Measurements from ENCODE around the gene SIRPG.

SIRPG gene

DNA sequence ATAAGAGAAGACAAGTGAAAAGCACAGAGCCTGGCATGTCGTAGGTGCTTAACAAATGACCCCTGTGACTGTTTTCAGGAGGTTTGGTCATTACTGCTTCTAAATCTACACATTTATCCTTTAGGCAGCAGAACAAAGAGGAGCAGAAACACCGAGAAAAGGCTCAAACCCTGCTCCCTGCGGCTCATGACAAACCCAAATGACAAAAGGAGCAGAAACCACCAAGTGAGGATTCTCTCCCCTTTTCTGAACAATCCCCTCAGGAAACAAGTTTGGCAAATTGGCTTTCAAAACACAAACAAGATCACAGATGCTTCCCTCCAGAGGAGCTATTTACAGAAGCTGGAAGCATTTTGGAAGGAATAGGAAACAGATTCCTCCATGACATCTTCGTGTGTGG lies 15.8 kb upstream of the SIRPG start:
- Histone ChIP-seq H3K4me1 (ENCODE audit: control insufficient read depth in 5 of 5, insufficient read depth in 5 of 5, low read length in 5 of 5) (no peaks in the 10 kb centered on the region), H3K27me3 (ENCODE audit: control insufficient read depth in 5 of 5, insufficient read depth in 4 of 5, low read length in 5 of 5) (peaks cover 0 to 6% (median 2%) of the 10 kb centered on the region in 5 donors), H3K9ac (ENCODE audit: low read length in 5 of 5) (no peak overlapping the region), H3K4me3 (ENCODE audit: low read depth in 1 of 5, low read length in 5 of 5) (no peak overlapping the region), H3K36me3 (ENCODE audit: control insufficient read depth in 5 of 5, insufficient read depth in 5 of 5, low read length in 5 of 5) (no peaks in the 10 kb centered on the region), H3K9me3 (ENCODE audit: control insufficient read depth in 5 of 5, low read length in 5 of 5) (no peaks in the 10 kb centered on the region), H3K27ac (ENCODE audit: low read depth, low read length) (no peak overlapping the region)

DNA sequence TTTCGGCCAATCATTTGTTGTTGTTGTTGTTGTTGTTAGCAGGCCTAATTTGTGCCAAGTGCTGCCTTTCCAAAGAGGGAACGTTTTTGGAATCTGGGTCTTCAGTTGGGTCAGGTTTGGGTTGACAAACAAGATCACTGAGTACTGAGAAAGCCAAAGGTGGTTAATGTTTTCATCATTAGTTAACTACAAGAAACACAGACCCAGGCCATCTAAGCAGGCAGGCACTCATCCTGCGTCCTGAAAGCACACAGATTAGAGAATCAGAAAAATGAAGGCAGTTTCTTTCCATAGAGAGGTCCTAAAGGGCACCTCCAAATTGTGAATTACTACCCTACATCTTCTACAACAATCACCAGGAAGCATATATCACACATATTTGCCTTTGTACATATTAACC lies 15.1 kb upstream of the SIRPG start:
- no peaks in the 10 kb centered on the region for H3K36me3 ChIP-seq (ENCODE audit: control insufficient read depth in 5 of 5, insufficient read depth in 5 of 5, low read length in 5 of 5)
- no peak overlapping the region for H3K4me3 ChIP-seq (ENCODE audit: low read depth in 1 of 5, low read length in 5 of 5)
- peaks cover 0 to 6% (median 2%) of the 10 kb centered on the region in 5 donors for H3K27me3 ChIP-seq (ENCODE audit: control insufficient read depth in 5 of 5, insufficient read depth in 4 of 5, low read length in 5 of 5)
- no peaks in the 10 kb centered on the region for H3K9me3 ChIP-seq (ENCODE audit: control insufficient read depth in 5 of 5, low read length in 5 of 5)
- no peak overlapping the region for H3K9ac ChIP-seq (ENCODE audit: low read length in 5 of 5)
- no peak overlapping the region for H3K27ac ChIP-seq (ENCODE audit: low read depth, low read length)
- H3K4me1 ChIP-seq (ENCODE audit: control insufficient read depth in 5 of 5, insufficient read depth in 5 of 5, low read length in 5 of 5): no peaks in the 10 kb centered on the region

DNA sequence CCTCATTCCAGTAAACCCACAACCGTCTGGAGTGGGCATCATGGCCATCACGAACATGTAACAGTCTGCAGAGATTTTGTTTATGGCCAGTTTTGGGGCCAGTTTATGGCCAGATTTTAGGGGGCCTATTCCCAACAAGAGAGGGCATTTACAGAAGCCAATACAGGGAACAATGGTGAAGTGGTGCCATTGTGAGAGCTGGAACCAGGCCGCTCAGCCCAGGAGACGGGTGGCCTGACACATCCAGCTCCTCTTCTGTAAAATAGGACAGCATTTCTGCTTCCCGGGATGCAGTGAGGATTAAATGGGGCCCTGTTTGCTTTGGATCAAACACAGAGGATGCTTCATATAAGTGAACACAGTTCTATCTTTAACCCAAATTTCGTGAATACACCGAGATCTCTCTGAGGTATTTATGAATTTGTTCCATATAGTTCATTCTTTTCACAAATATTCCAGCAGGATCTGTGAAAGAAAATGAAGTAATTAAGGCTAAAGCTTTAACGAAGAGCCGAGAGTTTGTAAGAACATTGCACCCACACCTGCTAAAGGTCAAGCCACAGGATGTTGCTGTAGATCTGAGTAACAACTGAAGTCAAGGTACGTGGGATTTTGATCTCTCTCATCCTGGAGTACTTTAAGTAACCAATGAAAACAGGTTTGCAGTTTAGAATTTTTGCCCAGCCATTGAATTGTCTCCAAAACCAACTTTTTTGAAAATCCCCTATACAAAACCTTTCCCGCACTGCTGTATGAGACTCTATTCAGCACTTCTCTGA lies 14.5 kb upstream of the SIRPG start:
- H3K36me3 ChIP-seq (ENCODE audit: control insufficient read depth in 5 of 5, insufficient read depth in 5 of 5, low read length in 5 of 5): no peaks in the 10 kb centered on the region
- H3K4me3 ChIP-seq (ENCODE audit: low read depth in 1 of 5, low read length in 5 of 5): no peak overlapping the region
- no peak overlapping the region for H3K27ac ChIP-seq (ENCODE audit: low read depth, low read length)
- no peaks in the 10 kb centered on the region for H3K9me3 ChIP-seq (ENCODE audit: control insufficient read depth in 5 of 5, low read length in 5 of 5)
- H3K27me3 ChIP-seq (ENCODE audit: control insufficient read depth in 5 of 5, insufficient read depth in 4 of 5, low read length in 5 of 5): peaks cover 0 to 6% (median 2%) of the 10 kb centered on the region in 5 donors
- H3K4me1 ChIP-seq (ENCODE audit: control insufficient read depth in 5 of 5, insufficient read depth in 5 of 5, low read length in 5 of 5): no peaks in the 10 kb centered on the region
- no peak overlapping the region for H3K9ac ChIP-seq (ENCODE audit: low read length in 5 of 5)

DNA sequence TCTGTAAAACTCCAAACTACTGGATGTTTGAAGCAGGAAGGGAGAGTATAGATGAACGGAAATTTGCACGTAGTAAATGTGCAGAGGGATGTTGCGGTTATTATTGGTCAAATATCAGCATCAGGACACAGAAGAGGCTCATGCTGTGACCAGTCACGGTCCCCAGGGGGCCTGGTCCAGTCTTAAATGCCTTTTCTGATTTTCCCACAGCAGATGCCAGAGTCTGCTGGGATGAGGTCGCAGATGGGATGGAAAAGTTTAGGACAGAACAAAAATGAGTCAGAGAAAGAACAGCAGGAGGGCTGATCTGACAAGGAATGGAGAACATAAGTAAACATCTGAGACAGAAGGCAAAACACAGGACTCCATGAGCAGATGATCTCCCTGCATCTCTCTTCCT lies 11.7 kb upstream of the SIRPG start:
- no peaks in the 10 kb centered on the region for H3K9me3 ChIP-seq (ENCODE audit: control insufficient read depth in 5 of 5, low read length in 5 of 5)
- no peaks in the 10 kb centered on the region for H3K36me3 ChIP-seq (ENCODE audit: control insufficient read depth in 5 of 5, insufficient read depth in 5 of 5, low read length in 5 of 5)
- no peak overlapping the region for H3K9ac ChIP-seq (ENCODE audit: low read length in 5 of 5)
- no peak overlapping the region for H3K4me3 ChIP-seq (ENCODE audit: low read depth in 1 of 5, low read length in 5 of 5)
- H3K4me1 ChIP-seq (ENCODE audit: control insufficient read depth in 5 of 5, insufficient read depth in 5 of 5, low read length in 5 of 5): no peaks in the 10 kb centered on the region
- no peak overlapping the region for H3K27ac ChIP-seq (ENCODE audit: low read depth, low read length)
- H3K27me3 ChIP-seq (ENCODE audit: control insufficient read depth in 5 of 5, insufficient read depth in 4 of 5, low read length in 5 of 5): peaks cover 0 to 6% (median 2%) of the 10 kb centered on the region in 5 donors

DNA sequence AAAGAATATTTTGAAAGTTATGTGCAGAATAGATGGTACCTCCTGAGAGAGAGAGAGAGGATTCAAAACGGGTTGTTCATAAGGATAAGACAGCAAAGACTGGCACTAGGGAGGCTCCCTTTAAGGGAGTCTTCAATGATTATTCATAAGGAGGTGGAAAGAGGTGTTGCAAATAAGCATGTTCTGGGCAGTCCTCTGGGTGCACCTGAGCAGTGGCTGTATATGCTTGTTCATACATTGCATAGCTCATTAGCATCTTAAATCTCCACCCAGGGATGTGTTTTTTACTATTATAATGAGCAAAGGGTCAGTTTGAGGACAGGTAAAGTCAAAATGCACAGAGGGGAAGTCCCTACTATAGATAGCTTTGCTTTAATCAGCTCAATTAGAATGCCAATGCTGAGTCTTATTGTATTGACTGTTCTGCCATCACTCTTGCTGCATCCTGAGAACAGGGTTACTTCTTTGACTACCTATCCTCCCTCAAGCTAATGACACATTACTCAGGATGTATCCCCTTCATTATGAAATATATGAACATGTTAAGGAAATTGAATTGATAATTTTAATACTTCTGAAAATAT lies 10.0 kb upstream of the SIRPG start:
- Histone ChIP-seq H3K9me3 (ENCODE audit: control insufficient read depth in 5 of 5, low read length in 5 of 5) (no peaks in the 10 kb centered on the region), H3K4me3 (ENCODE audit: low read depth in 1 of 5, low read length in 5 of 5) (no peak overlapping the region), H3K4me1 (ENCODE audit: control insufficient read depth in 5 of 5, insufficient read depth in 5 of 5, low read length in 5 of 5) (no peaks in the 10 kb centered on the region), H3K27ac (ENCODE audit: low read depth, low read length) (no peak overlapping the region), H3K27me3 (ENCODE audit: control insufficient read depth in 5 of 5, insufficient read depth in 4 of 5, low read length in 5 of 5) (peaks cover 0 to 4% (median 2%) of the 10 kb centered on the region in 5 donors), H3K36me3 (ENCODE audit: control insufficient read depth in 5 of 5, insufficient read depth in 5 of 5, low read length in 5 of 5) (no peaks in the 10 kb centered on the region), H3K9ac (ENCODE audit: low read length in 5 of 5) (no peak overlapping the region)

DNA sequence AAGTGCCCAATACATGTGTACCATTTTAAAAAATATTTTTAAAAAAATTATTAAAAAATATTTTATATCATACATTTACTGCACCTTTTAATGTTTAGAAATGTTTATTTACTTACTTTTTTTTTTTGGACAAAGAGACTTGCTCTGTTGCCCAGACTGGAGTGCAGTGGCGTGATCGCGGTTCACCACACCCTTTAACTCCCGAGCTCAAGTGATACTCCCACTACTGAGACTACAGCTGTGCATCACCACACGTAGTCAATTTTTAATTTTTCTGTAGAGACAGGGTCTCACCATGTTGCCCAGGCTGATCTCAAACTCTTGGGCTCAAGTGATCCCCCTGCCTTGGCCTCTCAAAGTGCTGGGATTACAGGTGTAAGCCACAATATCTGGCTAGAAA lies 9.2 kb upstream of the SIRPG start:
- Histone ChIP-seq H3K9ac (ENCODE audit: low read length in 5 of 5) (no peak overlapping the region), H3K27ac (ENCODE audit: low read depth, low read length) (no peak overlapping the region), H3K4me3 (ENCODE audit: low read depth in 1 of 5, low read length in 5 of 5) (no peak overlapping the region), H3K9me3 (ENCODE audit: control insufficient read depth in 5 of 5, low read length in 5 of 5) (no peaks in the 10 kb centered on the region), H3K36me3 (ENCODE audit: control insufficient read depth in 5 of 5, insufficient read depth in 5 of 5, low read length in 5 of 5) (no peaks in the 10 kb centered on the region), H3K4me1 (ENCODE audit: control insufficient read depth in 5 of 5, insufficient read depth in 5 of 5, low read length in 5 of 5) (peaks cover 0 to 2% (median 0%) of the 10 kb centered on the region in 5 donors), H3K27me3 (ENCODE audit: control insufficient read depth in 5 of 5, insufficient read depth in 4 of 5, low read length in 5 of 5) (peaks cover 0 to 4% (median 2%) of the 10 kb centered on the region in 5 donors)

DNA sequence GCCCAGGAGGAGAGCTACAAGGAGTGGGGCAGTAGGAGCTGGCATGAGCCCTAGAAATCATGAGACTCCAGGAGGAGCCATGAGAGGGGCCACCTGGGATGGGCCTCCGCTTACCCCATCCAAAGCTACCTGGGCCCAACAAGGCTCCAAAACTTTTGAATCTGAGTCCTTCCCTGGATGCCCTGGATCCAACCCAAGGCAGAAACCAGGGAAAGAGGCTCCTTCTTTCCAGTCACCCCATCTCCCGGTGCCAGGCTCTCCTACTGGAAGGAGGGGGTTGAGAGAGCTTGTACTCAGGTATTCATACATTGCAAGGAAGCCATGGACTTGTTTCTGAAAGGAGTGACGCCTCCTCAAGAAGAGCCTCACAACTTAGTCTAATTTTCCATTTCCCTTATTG lies 7.8 kb upstream of the SIRPG start:
- no peaks in the 10 kb centered on the region for H3K9me3 ChIP-seq (ENCODE audit: control insufficient read depth in 5 of 5, low read length in 5 of 5)
- no peak overlapping the region for H3K4me3 ChIP-seq (ENCODE audit: low read depth in 1 of 5, low read length in 5 of 5)
- peaks cover under 1 to 8% (median 4%) of the 10 kb centered on the region in 5 donors for H3K27me3 ChIP-seq (ENCODE audit: control insufficient read depth in 5 of 5, insufficient read depth in 4 of 5, low read length in 5 of 5)
- no peak overlapping the region for H3K27ac ChIP-seq (ENCODE audit: low read depth, low read length)
- no peak overlapping the region for H3K9ac ChIP-seq (ENCODE audit: low read length in 5 of 5)
- H3K36me3 ChIP-seq (ENCODE audit: control insufficient read depth in 5 of 5, insufficient read depth in 5 of 5, low read length in 5 of 5): no peaks in the 10 kb centered on the region
- H3K4me1 ChIP-seq (ENCODE audit: control insufficient read depth in 5 of 5, insufficient read depth in 5 of 5, low read length in 5 of 5): peaks cover 0 to 4% (median 0%) of the 10 kb centered on the region in 5 donors

DNA sequence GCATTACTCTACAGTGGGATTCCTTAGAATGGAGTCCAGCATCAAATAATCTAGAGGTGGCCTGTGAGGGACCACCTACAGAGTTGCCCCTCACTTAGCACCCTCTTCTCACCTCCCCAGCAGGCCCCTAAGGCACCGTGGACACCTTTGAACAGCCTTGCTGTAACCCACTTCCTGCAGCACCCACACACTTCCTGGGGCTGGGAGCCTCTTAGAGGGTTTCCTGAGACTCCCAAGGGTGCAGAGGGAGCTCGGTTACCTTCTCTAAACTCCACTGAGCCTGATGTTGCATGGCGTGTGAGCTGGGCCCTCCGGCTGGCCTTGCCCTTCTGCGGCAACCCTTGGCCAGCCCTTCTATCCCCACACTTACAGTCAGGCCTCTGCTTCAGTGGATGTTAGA lies 7.3 kb upstream of the SIRPG start:
- no peaks in the 10 kb centered on the region for H3K36me3 ChIP-seq (ENCODE audit: control insufficient read depth in 5 of 5, insufficient read depth in 5 of 5, low read length in 5 of 5)
- peaks cover 0 to 4% (median 0%) of the 10 kb centered on the region in 5 donors for H3K4me1 ChIP-seq (ENCODE audit: control insufficient read depth in 5 of 5, insufficient read depth in 5 of 5, low read length in 5 of 5)
- no peaks in the 10 kb centered on the region for H3K9me3 ChIP-seq (ENCODE audit: control insufficient read depth in 5 of 5, low read length in 5 of 5)
- no peak overlapping the region for H3K27ac ChIP-seq (ENCODE audit: low read depth, low read length)
- H3K27me3 ChIP-seq (ENCODE audit: control insufficient read depth in 5 of 5, insufficient read depth in 4 of 5, low read length in 5 of 5): peaks cover 0 to 7% (median 2%) of the 10 kb centered on the region in 5 donors
- H3K4me3 ChIP-seq (ENCODE audit: low read depth in 1 of 5, low read length in 5 of 5): no peak overlapping the region
- no peak overlapping the region for H3K9ac ChIP-seq (ENCODE audit: low read length in 5 of 5)

DNA sequence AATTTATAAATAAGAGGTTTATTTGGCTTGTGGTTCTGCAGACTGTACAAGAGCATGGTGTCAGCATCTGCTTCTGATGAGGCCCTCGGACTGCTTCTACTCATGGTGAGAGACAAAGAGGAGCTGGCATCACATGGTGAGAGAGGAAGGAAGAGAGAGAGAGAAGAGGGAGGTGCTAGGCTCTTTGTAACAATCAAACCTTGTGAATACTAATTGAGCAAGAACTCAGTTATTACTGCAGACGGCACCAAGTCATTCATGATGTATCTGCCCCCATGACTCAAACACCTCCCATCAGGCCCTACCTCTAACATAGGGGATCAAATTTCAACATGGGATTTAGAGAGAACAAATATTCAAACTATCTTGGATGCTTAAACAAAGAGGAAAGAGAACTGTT lies 6.3 kb upstream of the SIRPG start:
- Histone ChIP-seq H3K9ac (ENCODE audit: low read length in 5 of 5) (no peak overlapping the region), H3K4me3 (ENCODE audit: low read depth in 1 of 5, low read length in 5 of 5) (no peak overlapping the region), H3K36me3 (ENCODE audit: control insufficient read depth in 5 of 5, insufficient read depth in 5 of 5, low read length in 5 of 5) (no peaks in the 10 kb centered on the region), H3K27ac (ENCODE audit: low read depth, low read length) (no peak overlapping the region), H3K4me1 (ENCODE audit: control insufficient read depth in 5 of 5, insufficient read depth in 5 of 5, low read length in 5 of 5) (peaks cover 0 to 4% (median 0%) of the 10 kb centered on the region in 5 donors), H3K9me3 (ENCODE audit: control insufficient read depth in 5 of 5, low read length in 5 of 5) (no peaks in the 10 kb centered on the region), H3K27me3 (ENCODE audit: control insufficient read depth in 5 of 5, insufficient read depth in 4 of 5, low read length in 5 of 5) (peaks cover 0 to 7% (median 6%) of the 10 kb centered on the region in 5 donors)

DNA sequence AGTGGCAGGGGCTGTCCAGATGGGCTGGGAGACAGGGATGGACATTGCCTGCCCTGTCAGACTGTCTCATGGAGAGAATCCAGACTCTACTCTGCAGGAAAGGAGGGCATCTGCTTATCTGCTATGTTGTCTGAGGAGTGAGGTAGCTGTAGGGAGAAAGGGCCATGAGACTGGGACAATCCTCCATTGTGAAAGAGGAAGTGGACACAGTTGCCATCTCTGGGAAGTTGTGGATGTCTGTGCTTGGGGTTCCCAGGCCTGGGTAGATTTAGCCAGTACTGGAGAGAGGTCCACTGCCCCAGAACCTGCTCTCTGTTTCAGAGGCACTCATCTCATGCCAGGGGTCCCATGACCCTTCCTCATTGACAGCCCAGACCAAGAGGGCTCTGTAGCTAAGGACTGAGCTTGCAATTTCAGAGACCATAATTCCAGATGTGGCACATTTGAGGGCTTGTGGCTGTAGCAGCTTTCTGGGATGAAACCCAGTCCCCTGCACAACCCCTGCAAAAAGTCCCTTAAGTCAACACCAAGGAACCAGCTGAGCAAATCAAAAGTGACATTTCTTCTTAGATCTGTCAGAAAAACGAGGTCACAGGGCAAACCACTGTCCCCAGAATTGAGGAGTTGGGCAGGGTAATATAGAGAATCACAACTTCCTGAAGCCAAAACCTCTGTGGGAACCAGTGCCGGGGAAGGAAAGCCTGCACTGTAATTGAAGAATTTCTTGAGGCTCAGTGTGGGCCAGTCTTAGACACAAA lies 4.1 kb upstream of the SIRPG start:
- Histone ChIP-seq H3K9ac (ENCODE audit: low read length in 5 of 5) (no peak overlapping the region), H3K27ac (ENCODE audit: low read depth, low read length) (no peak overlapping the region), H3K4me1 (ENCODE audit: control insufficient read depth in 5 of 5, insufficient read depth in 5 of 5, low read length in 5 of 5) (peaks cover 0 to 4% (median 0%) of the 10 kb centered on the region in 5 donors), H3K4me3 (ENCODE audit: low read depth in 1 of 5, low read length in 5 of 5) (no peak overlapping the region), H3K27me3 (ENCODE audit: control insufficient read depth in 5 of 5, insufficient read depth in 4 of 5, low read length in 5 of 5) (peaks cover 4 to 14% (median 8%) of the 10 kb centered on the region in 5 donors), H3K36me3 (ENCODE audit: control insufficient read depth in 5 of 5, insufficient read depth in 5 of 5, low read length in 5 of 5) (no peaks in the 10 kb centered on the region), H3K9me3 (ENCODE audit: control insufficient read depth in 5 of 5, low read length in 5 of 5) (no peaks in the 10 kb centered on the region)

Measured in subcutaneous abdominal adipose tissue (tissue), 5 donors.